Liver (tissue), 3 donors: ENCODE measurements around the gene ANKRD44.

Experiments used
- ATF3 ChIP-seq: IDR thresholded peaks from 2 replicates; pipeline ENCODE4 v1.6.1; 2016; ENCODE audit warnings: antibody characterized with exemption
- CTCF ChIP-seq: fragments of 150-350 bp; IDR thresholded peaks from 2 replicates; pipeline ENCODE4 v1.5.1; 2017; ENCODE audit warnings: improper control_type of control experiment, low read depth, low read length; ENCODE audit not compliant: missing input control
- EGR1 ChIP-seq, 2 donors: IDR thresholded peaks; 2 replicates each; pipeline ENCODE4 v1.6.1; 2016 to 2018; ENCODE audit warnings: antibody characterized with exemption in 2 of 2, low read depth in 2 of 2
- FOXA1 ChIP-seq: IDR thresholded peaks from 2 replicates; pipeline ENCODE4 v1.6.1; 2016; ENCODE audit warnings: antibody characterized with exemption
- GABPA ChIP-seq, 2 donors: IDR thresholded peaks in 1 of 2; conservative IDR thresholded peaks in 1 of 2; 2 replicates each; pipeline ENCODE4 v1.6.1; 2016; ENCODE audit warnings: antibody characterized with exemption in 2 of 2, mild to moderate bottlenecking in 1 of 2, moderate library complexity in 1 of 2
- MAX ChIP-seq: IDR thresholded peaks from 2 replicates; pipeline ENCODE4 v1.6.1; 2016; ENCODE audit warnings: antibody characterized with exemption
- NR2F2 ChIP-seq: IDR thresholded peaks from 2 replicates; pipeline ENCODE4 v1.6.1; 2016; ENCODE audit warnings: antibody characterized with exemption
- REST ChIP-seq: IDR thresholded peaks from 2 replicates; pipeline ENCODE4 v1.6.1; 2016; ENCODE audit warnings: antibody characterized with exemption, mild to moderate bottlenecking
- RXRA ChIP-seq, 2 donors: IDR thresholded peaks; 2 replicates each; pipeline ENCODE4 v1.6.1; 2017 to 2018; ENCODE audit warnings: antibody characterized with exemption in 2 of 2, mild to moderate bottlenecking in 1 of 2
- TAF1 ChIP-seq: conservative IDR thresholded peaks from 2 replicates; pipeline ENCODE4 v1.6.1; 2016; ENCODE audit warnings: antibody characterized with exemption, mild to moderate bottlenecking
- ZBTB33 ChIP-seq: IDR thresholded peaks from 2 replicates; pipeline ENCODE4 v1.6.1; 2016; ENCODE audit warnings: antibody characterized with exemption
- donor health status: healthy.
- donor health status: healthy.

- TF ChIP-seq ZBTB33 (no peak), FOXA1 (no peak), CTCF (no peak), TAF1 (no peak), REST (no peak), RXRA (IDR thresholded peaks at IDR 0.05) (no peak), GABPA (IDR thresholded peaks at IDR 0.05 in 1 of 2, conservative IDR thresholded peaks at IDR 0.05 in 1 of 2) (no peak), EGR1 (IDR thresholded peaks at IDR 0.05; ENCODE audit: low read depth in 2 of 2) (no peak), NR2F2 (no peak), ATF3 (no peak), MAX (no peak)
These were observed 28.4 kb upstream of the ANKRD44 start for GRCh38 chr2:197339016-197339415.
